ENCODE measurements around the gene SRRD.

GRCh38 chr22:26499188-26499703, 15.6 kb downstream of the SRRD start:
- TF ChIP-seq, protein P1, sequence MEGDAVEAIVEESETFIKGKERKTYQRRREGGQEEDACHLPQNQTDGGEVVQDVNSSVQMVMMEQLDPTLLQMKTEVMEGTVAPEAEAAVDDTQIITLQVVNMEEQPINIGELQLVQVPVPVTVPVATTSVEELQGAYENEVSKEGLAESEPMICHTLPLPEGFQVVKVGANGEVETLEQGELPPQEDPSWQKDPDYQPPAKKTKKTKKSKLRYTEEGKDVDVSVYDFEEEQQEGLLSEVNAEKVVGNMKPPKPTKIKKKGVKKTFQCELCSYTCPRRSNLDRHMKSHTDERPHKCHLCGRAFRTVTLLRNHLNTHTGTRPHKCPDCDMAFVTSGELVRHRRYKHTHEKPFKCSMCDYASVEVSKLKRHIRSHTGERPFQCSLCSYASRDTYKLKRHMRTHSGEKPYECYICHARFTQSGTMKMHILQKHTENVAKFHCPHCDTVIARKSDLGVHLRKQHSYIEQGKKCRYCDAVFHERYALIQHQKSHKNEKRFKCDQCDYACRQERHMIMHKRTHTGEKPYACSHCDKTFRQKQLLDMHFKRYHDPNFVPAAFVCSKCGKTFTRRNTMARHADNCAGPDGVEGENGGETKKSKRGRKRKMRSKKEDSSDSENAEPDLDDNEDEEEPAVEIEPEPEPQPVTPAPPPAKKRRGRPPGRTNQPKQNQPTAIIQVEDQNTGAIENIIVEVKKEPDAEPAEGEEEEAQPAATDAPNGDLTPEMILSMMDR (IDR thresholded peaks at IDR 0.05) = no peak
- no peak for TF ChIP-seq POLR2AphosphoS5 (IDR thresholded peaks at IDR 0.05)
- TF ChIP-seq POLR2A (IDR thresholded peaks at IDR 0.05; ENCODE audit: low read depth) = no peak
- TF ChIP-seq EP300 (IDR thresholded peaks at IDR 0.05) = no peak
